GM12892 (cell line): ENCODE measurements around the gene BET1L.

Experiments used
- POLR2A ChIP-seq: IDR thresholded peaks from 2 replicates; pipeline ENCODE4 v1.6.1; 2011; ENCODE audit warnings: low read depth, low read length, control low read depth
- POLR2AphosphoS5 ChIP-seq: IDR thresholded peaks from 2 replicates; pipeline ENCODE4 v1.6.1; 2011; ENCODE audit warnings: low read depth, low read length, control low read depth
- TAF1 ChIP-seq: IDR thresholded peaks from 2 replicates; pipeline ENCODE4 v1.6.1; 2011; ENCODE audit warnings: low read depth, mild to moderate bottlenecking, control low read depth, low read length, borderline replicate concordance

DNA sequence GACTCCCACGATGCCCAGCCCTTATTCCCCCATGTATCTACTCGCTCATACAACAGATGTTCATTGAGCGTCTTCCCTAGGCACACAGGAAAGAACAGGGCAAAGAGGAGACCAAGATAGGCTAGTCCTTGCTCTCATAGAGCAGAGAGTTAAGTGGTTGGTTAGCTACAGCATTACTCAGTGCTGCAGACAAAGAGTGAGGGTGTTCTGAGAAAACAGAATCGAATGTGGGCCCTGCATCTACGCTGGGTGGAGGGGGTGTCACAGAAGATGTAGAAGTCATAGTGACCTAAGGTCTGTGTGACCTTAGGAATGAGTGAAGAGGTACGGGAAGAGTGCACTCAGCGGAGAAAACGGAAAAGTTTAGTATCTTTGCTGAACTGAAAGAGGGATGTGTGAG is 41.9 kb upstream of the BET1L start:
- TF ChIP-seq TAF1 (no peak), POLR2A (no peak), POLR2AphosphoS5 (no peak; the same call in 1 of the 2 replicates)
